ENCODE measurements around the gene FANCC. TPM values are rescaled to one million over a fixed set of nuclear protein-coding genes. Genes with fewer than 3 reads are reported as not detected.

Gene FANCC
- total RNA-seq, 2 experiments from 2014 or later: 5.7 to 6.3 TPM

DNA sequence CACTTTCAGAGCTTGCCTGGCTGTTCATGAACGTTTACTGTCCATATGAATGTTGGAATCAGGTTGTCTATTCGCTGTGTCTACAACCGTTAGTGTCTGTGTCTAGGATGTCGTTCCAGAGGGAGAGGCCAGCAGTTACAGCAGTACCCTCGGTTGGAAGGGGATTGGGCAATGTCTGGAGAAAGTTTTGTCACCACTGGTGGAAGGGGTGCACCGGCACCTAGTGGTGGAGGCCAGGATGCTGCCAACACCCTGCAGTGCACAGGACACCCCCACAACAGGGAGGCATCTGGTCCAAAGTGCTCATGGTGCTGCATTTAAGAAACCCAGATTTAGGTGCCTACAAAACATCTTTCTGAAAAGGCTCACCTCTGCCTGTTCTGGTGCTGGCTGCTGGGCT lies 220.7 kb downstream of the FANCC start:
- Mint-ChIP-seq H3K4me3 (no peak overlapping the region), H3K27me3 (no peaks in the 10 kb centered on the region), H3K4me1 (ENCODE audit: low read depth) (peaks cover 21% of the 10 kb centered on the region), H3K9me3 (no peaks in the 10 kb centered on the region), H3K27ac (no peak overlapping the region), H3K36me3 (ENCODE audit: low read depth) (peaks cover 5% of the 10 kb centered on the region)
- CTCF ChIA-PET: no interaction called here
- TF ChIP-seq, protein P1, sequence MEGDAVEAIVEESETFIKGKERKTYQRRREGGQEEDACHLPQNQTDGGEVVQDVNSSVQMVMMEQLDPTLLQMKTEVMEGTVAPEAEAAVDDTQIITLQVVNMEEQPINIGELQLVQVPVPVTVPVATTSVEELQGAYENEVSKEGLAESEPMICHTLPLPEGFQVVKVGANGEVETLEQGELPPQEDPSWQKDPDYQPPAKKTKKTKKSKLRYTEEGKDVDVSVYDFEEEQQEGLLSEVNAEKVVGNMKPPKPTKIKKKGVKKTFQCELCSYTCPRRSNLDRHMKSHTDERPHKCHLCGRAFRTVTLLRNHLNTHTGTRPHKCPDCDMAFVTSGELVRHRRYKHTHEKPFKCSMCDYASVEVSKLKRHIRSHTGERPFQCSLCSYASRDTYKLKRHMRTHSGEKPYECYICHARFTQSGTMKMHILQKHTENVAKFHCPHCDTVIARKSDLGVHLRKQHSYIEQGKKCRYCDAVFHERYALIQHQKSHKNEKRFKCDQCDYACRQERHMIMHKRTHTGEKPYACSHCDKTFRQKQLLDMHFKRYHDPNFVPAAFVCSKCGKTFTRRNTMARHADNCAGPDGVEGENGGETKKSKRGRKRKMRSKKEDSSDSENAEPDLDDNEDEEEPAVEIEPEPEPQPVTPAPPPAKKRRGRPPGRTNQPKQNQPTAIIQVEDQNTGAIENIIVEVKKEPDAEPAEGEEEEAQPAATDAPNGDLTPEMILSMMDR (IDR thresholded peaks at IDR 0.05): no peak
- Histone ChIP-seq H3K4me3 (ENCODE audit: low read length) (no peak overlapping the region), H3K27ac (ENCODE audit: low read depth in 1 of 2, low read length in 2 of 2) (no peak overlapping the region), H3K36me3 (ENCODE audit: insufficient read depth, low read length) (no peaks in the 10 kb centered on the region), H3K27me3 (ENCODE audit: control insufficient read depth in 1 of 2, insufficient read depth in 2 of 2, low read length in 2 of 2) (no peaks in the 10 kb centered on the region), H3K9me3 (ENCODE audit: control insufficient read depth in 1 of 2, insufficient read depth in 1 of 2, low read length in 2 of 2) (no peaks in the 10 kb centered on the region), H3K4me1 (ENCODE audit: insufficient read depth, low read length) (peaks cover 10% of the 10 kb centered on the region)
- intact Hi-C loops (cut with DNase I, micrococcal nuclease): no loop called here
- ATAC-seq (ENCODE audit: poor library complexity): no peak
- POLR2A ChIA-PET: interaction anchor here (0.6 kb wide), 1 partner anchor 1523 kb away, joined by 5 read pairs; the partner anchor contains the start of gene CDC14B
- no peak for DNase-seq

DNA sequence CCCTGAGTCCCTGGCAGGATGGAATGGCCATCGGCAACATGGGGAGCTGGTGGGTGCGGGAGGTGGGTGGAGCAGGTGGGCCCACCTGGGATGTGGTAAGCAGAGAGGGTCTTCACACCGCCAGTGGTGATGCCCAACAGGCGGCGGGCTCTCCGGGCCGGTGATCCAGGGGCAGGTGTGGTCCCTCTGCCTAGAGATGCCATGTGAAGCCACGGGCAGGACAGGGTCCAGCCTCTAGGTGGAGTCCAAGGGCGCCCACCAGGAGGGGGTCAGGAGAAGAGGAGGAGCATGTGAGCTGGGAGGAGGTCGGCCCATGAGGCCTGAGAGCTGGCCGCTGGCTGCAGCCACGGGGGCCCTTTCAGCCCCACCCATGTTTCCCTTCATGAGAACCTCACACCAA lies 221.1 kb downstream of the FANCC start:
- intact Hi-C loops (cut with DNase I, micrococcal nuclease): no loop called here
- TF ChIP-seq, protein P1 (IDR thresholded peaks at IDR 0.05): no peak
- H3K27ac Mint-ChIP-seq: no peak overlapping the region

DNA sequence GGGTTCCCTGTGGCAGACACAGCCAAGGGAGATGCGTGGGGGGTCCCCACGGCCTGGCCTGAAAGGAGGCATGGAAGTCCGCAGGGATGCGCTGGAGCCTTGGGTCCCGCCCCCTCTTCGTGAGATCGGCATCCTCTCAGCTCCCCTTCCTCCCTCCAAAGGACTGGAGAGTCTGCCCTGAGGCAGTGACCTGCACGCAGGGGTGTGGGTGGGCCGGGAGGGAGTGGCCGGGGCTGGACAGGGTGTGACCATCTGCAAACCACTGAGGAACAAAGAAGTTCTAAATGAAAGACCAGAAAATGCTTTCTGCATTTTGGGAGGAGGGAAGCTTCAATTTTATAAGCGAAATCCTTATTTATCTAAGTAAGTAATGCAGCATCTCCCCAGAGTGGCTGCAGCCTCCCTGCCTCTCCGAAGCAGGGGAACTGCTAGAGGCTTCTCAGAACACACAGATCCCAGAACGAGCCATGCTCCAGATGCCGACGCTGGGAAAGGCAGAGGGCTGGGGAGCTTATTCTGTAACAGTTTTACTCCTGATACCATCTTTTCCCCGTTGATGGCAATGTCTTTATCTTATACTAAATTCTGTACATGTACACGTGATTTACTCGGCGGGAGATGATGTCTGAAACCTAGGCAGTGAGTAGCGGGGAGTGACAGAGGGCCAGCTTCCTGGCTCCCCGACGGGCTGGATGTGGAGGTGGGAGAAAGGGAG lies 221.7 kb downstream of the FANCC start:
- Mint-ChIP-seq H3K36me3 (ENCODE audit: low read depth) (no peaks in the 10 kb centered on the region), H3K9me3 (no peaks in the 10 kb centered on the region), H3K27ac (no peak overlapping the region), H3K4me3 (no peak overlapping the region), H3K4me1 (ENCODE audit: low read depth) (peaks cover 21% of the 10 kb centered on the region), H3K27me3 (no peaks in the 10 kb centered on the region)
- H3K27ac ChIP-seq (ENCODE audit: low read depth in 1 of 2, low read length in 2 of 2): no peak overlapping the region
- TF ChIP-seq, protein P1 (IDR thresholded peaks at IDR 0.05): no peak
- POLR2A ChIA-PET: no interaction called here
- peaks cover 12% of the 10 kb centered on the region for H3K4me1 ChIP-seq (ENCODE audit: insufficient read depth, low read length)
- H3K36me3 ChIP-seq (ENCODE audit: insufficient read depth, low read length): no peaks in the 10 kb centered on the region
- H3K27me3 ChIP-seq (ENCODE audit: control insufficient read depth in 1 of 2, insufficient read depth in 2 of 2, low read length in 2 of 2): no peaks in the 10 kb centered on the region
- no peak for DNase-seq
- CTCF ChIA-PET: no interaction called here
- intact Hi-C loops (cut with DNase I, micrococcal nuclease): no loop called here
- no peaks in the 10 kb centered on the region for H3K9me3 ChIP-seq (ENCODE audit: control insufficient read depth in 1 of 2, insufficient read depth in 1 of 2, low read length in 2 of 2)
- no peak overlapping the region for H3K4me3 ChIP-seq (ENCODE audit: low read length)
- ATAC-seq (ENCODE audit: poor library complexity): no peak

More for the DNA sequence above, 221.1 kb downstream of the FANCC start:
- H3K36me3 ChIP-seq (ENCODE audit: insufficient read depth, low read length): no peaks in the 10 kb centered on the region
- DNase-seq (no peak), ATAC-seq (ENCODE audit: poor library complexity) (no peak)
- CTCF ChIA-PET: no interaction called here
- H3K4me1 ChIP-seq (ENCODE audit: insufficient read depth, low read length): peaks cover 12% of the 10 kb centered on the region
- no peak overlapping the region for H3K4me3 ChIP-seq (ENCODE audit: low read length)
- Mint-ChIP-seq H3K36me3 (ENCODE audit: low read depth) (peaks cover 2% of the 10 kb centered on the region), H3K27me3 (no peaks in the 10 kb centered on the region), H3K4me3 (no peak overlapping the region), H3K9me3 (no peaks in the 10 kb centered on the region), H3K4me1 (ENCODE audit: low read depth) (peaks cover 21% of the 10 kb centered on the region)
- no peak overlapping the region for H3K27ac ChIP-seq (ENCODE audit: low read depth in 1 of 2, low read length in 2 of 2)
- H3K27me3 ChIP-seq (ENCODE audit: control insufficient read depth in 1 of 2, insufficient read depth in 2 of 2, low read length in 2 of 2): no peaks in the 10 kb centered on the region
- POLR2A ChIA-PET: interaction anchor here (0.6 kb wide), 1 partner anchor 1523 kb away, joined by 5 read pairs; the partner anchor contains the start of gene CDC14B
- no peaks in the 10 kb centered on the region for H3K9me3 ChIP-seq (ENCODE audit: control insufficient read depth in 1 of 2, insufficient read depth in 1 of 2, low read length in 2 of 2)
